IPS-20b (cell line): ENCODE measurements around the gene SRI.
A peak's percentile ranks its signal among the peaks of the same experiment; 100 is the strongest.

Experiments
- H3K27ac ChIP-seq: one replicate; pipeline ENCODE4 v1.5.1; 2013; ENCODE audit warnings: low read length
- H3K27me3 ChIP-seq: 2 replicates; pipeline ENCODE4 v1.6.1; 2013; ENCODE audit warnings: mild to moderate bottlenecking, low read length, inconsistent platforms; ENCODE audit not compliant: insufficient read depth
- H3K36me3 ChIP-seq: 2 replicates; pipeline ENCODE4 v1.6.1; 2013; ENCODE audit warnings: low read depth, mild to moderate bottlenecking, inconsistent platforms, low read length, moderate library complexity; ENCODE audit not compliant: insufficient read depth
- H3K4me1 ChIP-seq: 2 replicates; pipeline ENCODE4 v1.6.1; 2013; ENCODE audit warnings: mild to moderate bottlenecking, control low read depth, inconsistent platforms, low read length, moderate library complexity; ENCODE audit not compliant: insufficient read depth
- H3K4me3 ChIP-seq: 2 replicates; pipeline ENCODE4 v1.5.1; 2013; ENCODE audit warnings: mild to moderate bottlenecking, low read length, inconsistent platforms
- H3K9ac ChIP-seq: 2 replicates; pipeline ENCODE4 v1.6.1; 2013; ENCODE audit warnings: low read depth, mild to moderate bottlenecking, inconsistent platforms, low read length, moderate library complexity
- H3K9me3 ChIP-seq: 2 replicates; pipeline ENCODE4 v1.6.1; 2013; ENCODE audit warnings: mild to moderate bottlenecking, low read depth, low read length, inconsistent platforms; ENCODE audit not compliant: insufficient read depth

The SRI gene

GRCh38 chr7:88204525-88205110 is 15.2 kb downstream of the SRI start:
- Histone ChIP-seq H3K27me3 (no peaks in the 10 kb centered on the region), H3K36me3 (peaks cover 67% of the 10 kb centered on the region), H3K9ac (no peak overlapping the region), H3K9me3 (no peaks in the 10 kb centered on the region), H3K4me1 (peaks cover 20% of the 10 kb centered on the region), H3K4me3 (no peak overlapping the region), H3K27ac (no peak overlapping the region)

- peaks cover 20% of the 10 kb centered on the region for H3K4me1 ChIP-seq
- peaks cover 56% of the 10 kb centered on the region for H3K36me3 ChIP-seq
- no peaks in the 10 kb centered on the region for H3K27me3 ChIP-seq
- H3K9ac ChIP-seq = no peak overlapping the region
- H3K27ac ChIP-seq = no peak overlapping the region
- no peak overlapping the region for H3K4me3 ChIP-seq
- no peaks in the 10 kb centered on the region for H3K9me3 ChIP-seq
Measured at GRCh38 chr7:88203401-88203800, 16.4 kb downstream of the SRI start.

GRCh38 chr7:88202799-88203198 is 17.0 kb downstream of the SRI start:
- Histone ChIP-seq H3K9ac (no peak overlapping the region), H3K9me3 (no peaks in the 10 kb centered on the region), H3K4me1 (peaks cover 20% of the 10 kb centered on the region), H3K4me3 (no peak overlapping the region), H3K27ac (no peak overlapping the region), H3K36me3 (peaks cover 50% of the 10 kb centered on the region), H3K27me3 (no peaks in the 10 kb centered on the region)

- Histone ChIP-seq H3K4me3 (no peak overlapping the region), H3K36me3 (peaks cover 45% of the 10 kb centered on the region), H3K27ac (no peak overlapping the region), H3K27me3 (no peaks in the 10 kb centered on the region), H3K9ac (no peak overlapping the region), H3K4me1 (peaks cover 20% of the 10 kb centered on the region), H3K9me3 (no peaks in the 10 kb centered on the region)
Measured at GRCh38 chr7:88202278-88202677, 17.6 kb downstream of the SRI start.

GRCh38 chr7:88201305-88201704 is 18.5 kb downstream of the SRI start:
- Histone ChIP-seq H3K27ac (no peak overlapping the region), H3K36me3 (peaks cover 36% of the 10 kb centered on the region), H3K9ac (peak overlapping the region; percentile 61; the same call in 1 of the 2 replicates), H3K9me3 (no peaks in the 10 kb centered on the region), H3K4me1 (peaks cover 20% of the 10 kb centered on the region), H3K27me3 (no peaks in the 10 kb centered on the region), H3K4me3 (peak overlapping the region; percentile 50; the same call in 1 of the 2 replicates)

GRCh38 chr7:88200789-88201188 is 19.0 kb downstream of the SRI start:
- Histone ChIP-seq H3K4me1 (peaks cover 20% of the 10 kb centered on the region), H3K4me3 (peak overlapping the region; percentile 50), H3K36me3 (peaks cover 30% of the 10 kb centered on the region), H3K9ac (peak overlapping the region; percentile 61; the same call in 1 of the 2 replicates), H3K27ac (no peak overlapping the region), H3K27me3 (no peaks in the 10 kb centered on the region), H3K9me3 (no peaks in the 10 kb centered on the region)

GRCh38 chr7:88200261-88200660 is 19.6 kb downstream of the SRI start:
- Histone ChIP-seq H3K4me1 (peaks cover 20% of the 10 kb centered on the region), H3K9me3 (no peaks in the 10 kb centered on the region), H3K9ac (no peak overlapping the region), H3K36me3 (peaks cover 25% of the 10 kb centered on the region), H3K27me3 (no peaks in the 10 kb centered on the region), H3K27ac (no peak overlapping the region), H3K4me3 (peak overlapping the region; percentile 50; the same call in 1 of the 2 replicates)

- Histone ChIP-seq H3K4me3 (no peak overlapping the region), H3K36me3 (no peaks in the 10 kb centered on the region), H3K9ac (no peak overlapping the region), H3K9me3 (no peaks in the 10 kb centered on the region), H3K4me1 (no peaks in the 10 kb centered on the region), H3K27ac (no peak overlapping the region), H3K27me3 (no peaks in the 10 kb centered on the region)
Measured at GRCh38 chr7:88191911-88192310, 27.9 kb downstream of the SRI start.

- peaks cover 14% of the 10 kb centered on the region for H3K4me1 ChIP-seq
- no peaks in the 10 kb centered on the region for H3K27me3 ChIP-seq
- H3K27ac ChIP-seq = no peak overlapping the region
- H3K9me3 ChIP-seq = no peaks in the 10 kb centered on the region
- no peak overlapping the region for H3K4me3 ChIP-seq
- no peak overlapping the region for H3K9ac ChIP-seq
- no peaks in the 10 kb centered on the region; the same call in 1 of the 2 replicates for H3K36me3 ChIP-seq
Measured at GRCh38 chr7:88185650-88186049, 34.2 kb downstream of the SRI start.

- Histone ChIP-seq H3K27me3 (no peaks in the 10 kb centered on the region), H3K9me3 (no peaks in the 10 kb centered on the region), H3K36me3 (no peaks in the 10 kb centered on the region; the same call in 1 of the 2 replicates), H3K9ac (no peak overlapping the region), H3K27ac (no peak overlapping the region), H3K4me1 (peaks cover 16% of the 10 kb centered on the region), H3K4me3 (no peak overlapping the region)
Measured at GRCh38 chr7:88184848-88185304, 35.0 kb downstream of the SRI start.

GRCh38 chr7:88183051-88183450 is 36.8 kb downstream of the SRI start:
- H3K36me3 ChIP-seq = no peaks in the 10 kb centered on the region; the same call in 1 of the 2 replicates
- H3K4me1 ChIP-seq = peaks cover 18% of the 10 kb centered on the region
- H3K27ac ChIP-seq = no peak overlapping the region
- no peaks in the 10 kb centered on the region for H3K9me3 ChIP-seq
- no peak overlapping the region for H3K4me3 ChIP-seq
- H3K9ac ChIP-seq = no peak overlapping the region
- H3K27me3 ChIP-seq = no peaks in the 10 kb centered on the region

- 0 out of 2 replicates have a peak, but pooled peaks cover 4% of the 10 kb centered on the region for H3K4me1 ChIP-seq
- H3K27ac ChIP-seq = no peak overlapping the region
- no peak overlapping the region for H3K4me3 ChIP-seq
- H3K9me3 ChIP-seq = no peaks in the 10 kb centered on the region
- no peaks in the 10 kb centered on the region for H3K27me3 ChIP-seq
- H3K36me3 ChIP-seq = no peaks in the 10 kb centered on the region
- H3K9ac ChIP-seq = no peak overlapping the region
Measured at GRCh38 chr7:88176190-88176589, 43.6 kb downstream of the SRI start.
